CD4-positive, alpha-beta memory T cell (primary cell): Measurements from ENCODE around the gene MEIG1. TPM values are rescaled to one million over a fixed set of nuclear protein-coding genes. Genes with fewer than 3 reads are reported as not detected.
"Not testable (repeated sequence)": the region's sequence is repeated elsewhere in the genome, so short reads cannot be mapped to it uniquely, and the experiment has no call there.

Experiments
- CTCF ChIA-PET: fragments of 350-600 bp; sonication (Branson Sonifier 250); formaldehyde crosslinking; loops from one replicate; lab custom pipeline; 2021; ENCODE audit warnings: inconsistent platforms; ENCODE audit not compliant: partially characterized antibody; lab: Charles Lee
- POLR2A ChIA-PET: fragments of 350-600 bp; sonication (Branson Sonifier 250); formaldehyde crosslinking; loops from one replicate; lab custom pipeline; 2021; ENCODE audit not compliant: partially characterized antibody; lab: Charles Lee
- DNase-seq, 5 donors: peaks; one replicate each; pipeline versions ENCODE4 v3.0.0 to v3.0.0-alpha.2; 2020 to 2022; ENCODE audit warnings: mixed read lengths in 1 of 5
- H3K27ac ChIP-seq: one replicate; pipeline ENCODE4 v1.7.0; 2013; ENCODE audit warnings: low read depth, low read length
- H3K27me3 ChIP-seq: 2 replicates; pipeline ENCODE4 v1.7.0; 2013; ENCODE audit warnings: mild to moderate bottlenecking, low read length, moderate library complexity; ENCODE audit not compliant: insufficient read depth
- H3K36me3 ChIP-seq: 2 replicates; pipeline ENCODE4 v1.7.0; 2013; ENCODE audit warnings: mild to moderate bottlenecking, low read length, moderate library complexity; ENCODE audit not compliant: insufficient read depth
- H3K4me1 ChIP-seq: 2 replicates; pipeline ENCODE4 v1.7.0; 2013; ENCODE audit warnings: mild to moderate bottlenecking, low read length, moderate library complexity; ENCODE audit not compliant: insufficient read depth
- H3K4me3 ChIP-seq, 2 donors: one replicate each; pipeline ENCODE4 v1.7.0; 2013; ENCODE audit warnings: low read length in 2 of 2, mild to moderate bottlenecking in 1 of 2
- H3K9me3 ChIP-seq, 2 donors: one replicate each; pipeline ENCODE4 v1.7.0; 2013; ENCODE audit warnings: low read length in 2 of 2, control low read depth in 1 of 2; ENCODE audit not compliant: control insufficient read depth in 1 of 2
- H3K27ac Mint-ChIP-seq, 7 donors: one replicate each; pipeline ENCODE4 v1.8.0; 2020 to 2021; ENCODE audit warnings: mixed read lengths in 7 of 7, mild to moderate bottlenecking in 6 of 7, inconsistent platforms in 3 of 7, moderate library complexity in 3 of 7
- H3K27me3 Mint-ChIP-seq, 2 donors: one replicate each; pipeline ENCODE4 v1.8.0; 2020 to 2021; ENCODE audit warnings: mixed read lengths in 2 of 2
- H3K36me3 Mint-ChIP-seq, 2 donors: one replicate each; pipeline ENCODE4 v1.8.0; 2020 to 2021; ENCODE audit warnings: mixed read lengths in 2 of 2, inconsistent platforms in 1 of 2, mild to moderate bottlenecking in 1 of 2
- H3K4me1 Mint-ChIP-seq, 4 donors: one replicate each; pipeline ENCODE4 v1.8.0; 2020 to 2021; ENCODE audit warnings: mixed read lengths in 4 of 4, mild to moderate bottlenecking in 1 of 4
- H3K4me3 Mint-ChIP-seq, 8 donors: one replicate each; pipeline ENCODE4 v1.8.0; 2020 to 2021; ENCODE audit warnings: mixed read lengths in 8 of 8, mild to moderate bottlenecking in 7 of 8, moderate library complexity in 6 of 8, inconsistent platforms in 3 of 8
- H3K9me3 Mint-ChIP-seq, 8 donors: one replicate each; pipeline ENCODE4 v1.8.0; 2020 to 2021; ENCODE audit warnings: mixed read lengths in 8 of 8, mild to moderate bottlenecking in 5 of 8, inconsistent platforms in 3 of 8, moderate library complexity in 1 of 8
- intact Hi-C: fragments of 100-400 bp; cut with micrococcal nuclease; formaldehyde crosslinking; loops from one replicate; pipeline ENCODE4 v1.15.1; 2023
- polyA plus RNA-seq, 2 donors: library from polyadenylated mRNA; unstranded; fragments of 300-500 nt; fragmentation: Illumina TruSeq; gene quantifications; one replicate each; pipeline ENCODE4 v1.2.3, GENCODE V29; 2021
- total RNA-seq, 2 experiments: library from RNA; stranded (reverse); gene quantifications; one replicate each; pipeline ENCODE4 v1.2.3, GENCODE V29; 2021

Gene MEIG1
- total and polyA plus RNA-seq, 4 experiments from 2014 or later: 0.62 to 0.99 TPM; not detected in 2

- intact Hi-C loops, H3K9me3 ChIP-seq, H3K9me3 Mint-ChIP-seq, H3K27me3 ChIP-seq, H3K27me3 Mint-ChIP-seq, DNase-seq, H3K4me1 ChIP-seq, CTCF ChIA-PET, H3K4me3 ChIP-seq, H3K27ac ChIP-seq, POLR2A ChIA-PET: not testable (repeated sequence)
- peaks cover 26% of the 10 kb centered on the region for H3K36me3 ChIP-seq
- Mint-ChIP-seq H3K4me1 (peaks cover 5 to 14% (median 9%) of the 10 kb centered on the region in 4 donors), H3K4me3 (peak overlapping the region in 3 of 8 donors; percentile 11 to 36 (median 17)), H3K27ac (peak overlapping the region in 4 of 7 donors; percentile 36 to 75 (median 66)), H3K36me3 (peaks cover 31 to 41% of the 10 kb centered on the region in 2 donors)
These were observed 16.8 kb upstream of the MEIG1 start for GRCh38 chr10:14942147-14942949.

DNA sequence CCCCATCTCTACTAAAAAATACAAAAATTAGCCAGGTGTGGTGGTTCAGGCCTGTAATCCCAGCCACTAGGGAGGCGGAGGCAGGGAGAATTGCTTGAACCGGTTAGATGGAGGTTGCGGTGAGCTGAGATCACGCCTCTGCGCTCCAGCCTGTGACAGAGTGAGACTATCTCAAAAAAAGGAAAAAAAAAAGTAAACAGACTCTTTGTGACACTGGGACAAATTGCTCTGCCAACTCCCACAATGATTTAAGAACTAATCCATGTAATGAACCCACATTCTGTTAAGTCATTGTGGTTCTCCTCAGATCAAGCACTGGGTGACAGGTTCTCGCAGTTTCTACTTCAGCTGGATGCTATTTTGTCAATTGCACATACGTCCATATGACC, 16.2 kb upstream of the MEIG1 start:
- DNase-seq, H3K27me3 ChIP-seq, H3K9me3 ChIP-seq, H3K4me3 Mint-ChIP-seq, H3K27ac ChIP-seq, POLR2A ChIA-PET, H3K9me3 Mint-ChIP-seq, H3K4me3 ChIP-seq, H3K27me3 Mint-ChIP-seq, H3K4me1 ChIP-seq, H3K27ac Mint-ChIP-seq, intact Hi-C loops: not testable (repeated sequence)
- CTCF ChIA-PET: interaction anchor here (0.6 kb wide), 1 partner anchor 9 kb away, joined by 3 read pairs; no protein-coding TSS in a partner anchor
- peaks cover 30% of the 10 kb centered on the region for H3K36me3 ChIP-seq
- Mint-ChIP-seq H3K4me1 (peaks cover 5 to 14% (median 9%) of the 10 kb centered on the region in 4 donors), H3K36me3 (peaks cover 30 to 41% of the 10 kb centered on the region in 2 donors)

DNA sequence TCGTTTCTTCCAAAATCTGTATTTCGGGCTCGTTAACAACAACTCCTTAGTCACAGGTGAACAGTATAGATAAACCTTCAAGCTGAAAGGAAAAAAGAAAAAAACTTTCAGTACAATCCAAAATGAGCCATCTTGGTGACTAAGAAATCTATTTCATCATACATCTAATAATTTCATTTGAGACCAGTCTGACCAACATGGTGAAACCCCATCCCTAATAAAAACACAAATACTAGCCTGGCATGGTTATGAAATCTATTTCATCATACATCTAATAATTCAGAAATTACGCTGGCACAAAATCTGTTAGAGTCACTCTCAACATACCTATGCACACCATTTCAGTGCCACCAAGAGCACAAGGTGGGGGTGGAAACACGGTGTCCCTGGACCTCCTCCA, 14.1 kb upstream of the MEIG1 start:
- intact Hi-C loops: no loop called here
- CTCF ChIA-PET: interaction anchor here (0.9 kb wide), 1 partner anchor 36 kb away, joined by 3 read pairs; no protein-coding TSS in a partner anchor
- Mint-ChIP-seq H3K27ac (peak overlapping the region in 1 of 7 donors; percentile 35), H3K4me1 (peaks cover 9 to 23% (median 13%) of the 10 kb centered on the region in 4 donors), H3K9me3 (no peaks in the 10 kb centered on the region), H3K36me3 (peaks cover 32 to 46% of the 10 kb centered on the region in 2 donors), H3K27me3 (no peaks in the 10 kb centered on the region), H3K4me3 (no peak overlapping the region)
- Histone ChIP-seq H3K27me3 (no peaks in the 10 kb centered on the region), H3K4me3 (no peak overlapping the region), H3K9me3 (no peaks in the 10 kb centered on the region), H3K4me1 (peaks cover 6% of the 10 kb centered on the region), H3K36me3 (peaks cover 31% of the 10 kb centered on the region), H3K27ac (no peak overlapping the region)
- no peak for DNase-seq
- POLR2A ChIA-PET: no interaction called here

DNA sequence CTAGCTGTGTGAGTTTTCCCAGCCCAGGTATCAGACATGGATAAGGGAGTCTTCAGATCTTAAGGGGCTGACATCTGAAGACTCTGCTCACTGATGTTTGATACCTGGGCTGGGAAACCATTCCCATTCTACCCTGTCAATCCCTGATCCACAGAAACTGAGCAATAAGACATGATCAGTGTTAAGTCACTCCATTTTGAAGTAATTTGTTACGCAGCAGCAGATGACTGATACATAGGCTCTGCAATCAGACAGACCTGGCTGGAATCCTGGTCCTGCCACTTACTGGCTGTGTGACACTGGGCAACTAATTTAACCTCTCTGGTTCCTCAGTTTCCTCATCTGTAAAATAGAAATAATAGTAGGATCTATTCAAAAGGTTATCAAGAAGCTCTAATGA, 11.9 kb upstream of the MEIG1 start:
- intact Hi-C loops: no loop called here
- H3K36me3 Mint-ChIP-seq: peaks cover 31 to 41% of the 10 kb centered on the region in 2 donors
- DNase-seq: no peak
- H3K9me3 Mint-ChIP-seq: no peaks in the 10 kb centered on the region
- no peak overlapping the region for H3K4me3 Mint-ChIP-seq
- ChIA-PET POLR2A (no interaction called here), CTCF (no interaction called here)
- no peaks in the 10 kb centered on the region for H3K27me3 ChIP-seq
- H3K27me3 Mint-ChIP-seq: no peaks in the 10 kb centered on the region
- no peak overlapping the region for H3K27ac ChIP-seq
- peaks cover 29% of the 10 kb centered on the region for H3K36me3 ChIP-seq
- no peak overlapping the region for H3K4me3 ChIP-seq
- peaks cover 18 to 35% (median 24%) of the 10 kb centered on the region in 4 donors for H3K4me1 Mint-ChIP-seq
- H3K9me3 ChIP-seq: no peaks in the 10 kb centered on the region
- H3K4me1 ChIP-seq: peaks cover 19% of the 10 kb centered on the region
- no peak overlapping the region for H3K27ac Mint-ChIP-seq

GRCh38 chr10:14949291-14949690, 9.9 kb upstream of the MEIG1 start:
- Histone ChIP-seq H3K9me3 (no peaks in the 10 kb centered on the region), H3K4me1 (peaks cover 36% of the 10 kb centered on the region), H3K36me3 (peaks cover 29% of the 10 kb centered on the region), H3K27me3 (no peaks in the 10 kb centered on the region), H3K27ac (no peak overlapping the region), H3K4me3 (no peak overlapping the region)
- POLR2A ChIA-PET: no interaction called here
- H3K36me3 Mint-ChIP-seq: peaks cover 24 to 37% of the 10 kb centered on the region in 2 donors
- intact Hi-C loops: no loop called here
- DNase-seq: no peak
- H3K27me3 Mint-ChIP-seq: no peaks in the 10 kb centered on the region
- no peak overlapping the region for H3K4me3 Mint-ChIP-seq
- H3K4me1 Mint-ChIP-seq: peaks cover 23 to 45% (median 35%) of the 10 kb centered on the region in 4 donors
- CTCF ChIA-PET: interaction anchor here (1.2 to 2.2 kb wide), 2 partner anchors 9 to 23 kb away, joined by 3 to 6 read pairs; no protein-coding TSS in a partner anchor
- peak overlapping the region in 4 of 7 donors; percentile 15 to 80 (median 50) for H3K27ac Mint-ChIP-seq
- no peaks in the 10 kb centered on the region for H3K9me3 Mint-ChIP-seq

GRCh38 chr10:14952851-14953423, 6.3 kb upstream of the MEIG1 start:
- ChIA-PET POLR2A (interaction anchor here (0.7 to 2.7 kb wide), 9 partner anchors 9 to 384 kb away, joined by 3 to 17 read pairs (median 4); partner anchors contain the start of genes CDNF, HSPA14, MSANTD7 and RPP38), CTCF (interaction anchor here (0.8 to 3.2 kb wide), 8 partner anchors 9 to 412 kb away, joined by 3 to 17 read pairs (median 4); partner anchors contain the start of genes CDNF and SUV39H2)
- Mint-ChIP-seq H3K36me3 (peaks cover 6 to 21% of the 10 kb centered on the region in 2 donors), H3K4me1 (peaks cover 33 to 68% (median 48%) of the 10 kb centered on the region in 4 donors), H3K27ac (peak overlapping the region; percentile 89 to 97 (median 96)), H3K4me3 (peak overlapping the region; percentile 87 to 96 (median 92)), H3K9me3 (no peaks in the 10 kb centered on the region), H3K27me3 (no peaks in the 10 kb centered on the region)
- peak in 1 of 5 donors; percentile 4 for DNase-seq
- Histone ChIP-seq H3K9me3 (no peaks in the 10 kb centered on the region), H3K27ac (peak overlapping the region; percentile 73), H3K27me3 (no peaks in the 10 kb centered on the region), H3K4me3 (peak overlapping the region; percentile 92 to 99), H3K4me1 (peaks cover 48% of the 10 kb centered on the region), H3K36me3 (peaks cover 6% of the 10 kb centered on the region)
- intact Hi-C loops: loop anchor here (5.0 to 10.0 kb wide), 6 partner anchors 144 to 1368 kb away; partner anchors contain the start of genes PRPF18 and RPP38
